Activated T-cell treated with anti-CD3 and anti-CD28 coated beads, Interleukin-2, amount 50 U/mL, for 4 hours (primary cell): ENCODE data around the gene ABCC4. TPM values are rescaled to one million over a fixed set of nuclear protein-coding genes. Genes with fewer than 3 reads are reported as not detected.

Experiments
- ATAC-seq, 2 donors: fragments of 200-7000 bp; cut with Tn5 transposase; one replicate each; pipeline ENCODE4 v1.10.0; 2021
- DNase-seq: peaks from one replicate; pipeline ENCODE4 v3.0.0-alpha.2; 2020
- H3K27me3 Mint-ChIP-seq: one replicate; pipeline ENCODE4 v1.8.0; 2021; ENCODE audit warnings: low read depth, mixed read lengths
- H3K36me3 Mint-ChIP-seq: one replicate; pipeline ENCODE4 v1.8.0; 2022; ENCODE audit warnings: mixed read lengths; ENCODE audit not compliant: insufficient read depth
- H3K4me1 Mint-ChIP-seq: one replicate; pipeline ENCODE4 v1.8.0; 2021; ENCODE audit warnings: low read depth, mixed read lengths
- H3K4me3 Mint-ChIP-seq: one replicate; pipeline ENCODE4 v1.8.0; 2021; ENCODE audit warnings: mild to moderate bottlenecking, moderate library complexity, mixed read lengths
- H3K9me3 Mint-ChIP-seq: one replicate; pipeline ENCODE4 v1.8.0; 2021; ENCODE audit warnings: mixed read lengths
- total RNA-seq, 3 donors: library from RNA; stranded (reverse); gene quantifications; one replicate each; pipeline ENCODE4 v1.2.1, GENCODE V29; 2021

ABCC4 gene
- total RNA-seq, 3 donors from 2014 or later = 17.6 to 18.5 (median 18.3) TPM

DNA sequence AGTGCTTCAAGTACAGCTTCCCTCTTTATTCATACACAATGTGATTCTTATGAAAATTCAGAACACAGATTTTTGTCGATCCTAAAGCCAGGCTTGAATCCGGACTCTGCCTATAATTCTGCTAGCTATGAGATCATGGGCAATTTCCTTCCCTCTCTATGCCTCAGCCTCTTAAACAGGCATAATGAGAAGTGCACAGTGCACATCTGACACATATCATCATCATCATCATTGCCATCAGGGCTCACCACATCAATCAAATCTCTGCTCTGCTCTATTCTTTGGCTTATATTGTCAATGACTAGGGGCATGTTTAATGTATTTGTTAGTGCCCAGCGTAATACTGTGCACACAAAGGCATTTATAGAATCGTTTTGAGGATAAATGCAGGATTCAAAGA lies 269.1 kb downstream of the ABCC4 start:
- DNase-seq = no peak
- H3K27me3 Mint-ChIP-seq = no peaks in the 10 kb centered on the region
- peaks cover 3% of the 10 kb centered on the region for H3K9me3 Mint-ChIP-seq
- H3K4me1 Mint-ChIP-seq = peaks cover 8% of the 10 kb centered on the region
- peaks cover 21% of the 10 kb centered on the region for H3K36me3 Mint-ChIP-seq
- no peak overlapping the region for H3K4me3 Mint-ChIP-seq
- no peak for ATAC-seq

DNA sequence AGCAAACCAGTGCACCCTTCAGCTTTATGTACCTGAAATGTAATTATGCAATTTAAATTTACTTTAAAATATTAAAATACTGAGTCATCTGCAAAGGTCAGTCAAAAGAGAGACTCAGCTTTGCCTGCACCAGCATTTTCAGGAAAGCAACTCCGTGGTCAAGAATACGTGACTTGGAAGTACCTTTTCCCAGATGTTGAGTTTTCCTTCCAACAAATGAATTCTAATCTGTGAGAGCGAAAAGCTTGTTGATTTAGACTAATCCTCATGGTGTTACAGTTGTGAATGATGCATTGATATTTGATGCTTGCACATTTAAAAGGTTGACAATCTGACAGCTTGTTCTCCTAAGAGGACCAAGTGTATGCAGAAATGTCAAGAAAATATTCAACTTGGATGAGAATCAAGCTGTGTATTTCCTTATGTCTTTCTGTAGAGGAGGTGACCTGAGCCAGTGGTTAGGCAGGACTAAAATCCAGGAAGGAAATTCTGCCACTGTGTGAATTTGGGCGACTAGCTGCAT lies 270.4 kb downstream of the ABCC4 start:
- Mint-ChIP-seq H3K36me3 (peaks cover 20% of the 10 kb centered on the region), H3K9me3 (peaks cover 3% of the 10 kb centered on the region), H3K27me3 (no peaks in the 10 kb centered on the region), H3K4me1 (peaks cover 8% of the 10 kb centered on the region), H3K4me3 (no peak overlapping the region)
- DNase-seq (no peak), ATAC-seq (no peak)

DNA sequence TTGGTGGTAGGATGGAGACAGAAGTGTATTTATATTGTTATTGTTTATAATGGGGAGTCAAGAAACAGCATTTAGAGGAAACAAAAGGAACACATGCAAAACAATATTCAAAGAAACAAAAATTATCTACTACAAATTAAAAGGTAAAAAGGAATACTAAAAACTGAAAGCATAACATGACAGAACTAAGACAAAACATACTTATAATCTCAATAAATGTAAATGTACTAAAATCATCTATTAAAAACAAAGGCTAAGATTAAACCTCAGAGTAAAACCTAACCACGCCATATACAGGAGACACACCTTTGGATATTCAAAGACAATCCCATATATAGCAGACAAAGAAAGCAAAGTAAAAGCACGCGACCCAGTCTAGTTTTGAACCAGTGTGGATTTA lies 273.6 kb downstream of the ABCC4 start:
- no peaks in the 10 kb centered on the region for H3K4me1 Mint-ChIP-seq
- ATAC-seq = no peak

DNA sequence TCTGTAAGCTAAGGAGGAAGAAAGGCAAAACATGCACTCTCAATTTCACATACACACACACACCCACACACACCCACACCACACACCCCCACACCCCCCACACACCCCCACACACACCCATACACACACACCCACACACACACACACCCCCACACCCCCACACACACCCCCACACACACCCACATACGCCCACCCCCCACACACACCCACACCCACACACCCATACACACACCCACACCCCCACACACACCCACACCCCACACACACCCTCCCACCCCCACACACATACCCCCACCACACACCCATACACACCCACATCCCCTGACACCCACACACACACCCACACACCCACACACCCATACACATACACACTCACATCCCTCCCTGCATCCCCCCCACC lies 276.1 kb downstream of the ABCC4 start:
- peaks cover 25% of the 10 kb centered on the region for H3K36me3 Mint-ChIP-seq
- DNase-seq (no peak), ATAC-seq (no peak)
- no peaks in the 10 kb centered on the region for H3K27me3 Mint-ChIP-seq
- no peaks in the 10 kb centered on the region for H3K4me1 Mint-ChIP-seq
- H3K4me3 Mint-ChIP-seq = no peak overlapping the region
- peaks cover 3% of the 10 kb centered on the region for H3K9me3 Mint-ChIP-seq

More for the DNA sequence above, 273.6 kb downstream of the ABCC4 start:
- Mint-ChIP-seq H3K36me3 (peaks cover 15% of the 10 kb centered on the region), H3K27me3 (no peaks in the 10 kb centered on the region), H3K9me3 (peaks cover 3% of the 10 kb centered on the region), H3K4me3 (no peak overlapping the region)
- no peak for DNase-seq

DNA sequence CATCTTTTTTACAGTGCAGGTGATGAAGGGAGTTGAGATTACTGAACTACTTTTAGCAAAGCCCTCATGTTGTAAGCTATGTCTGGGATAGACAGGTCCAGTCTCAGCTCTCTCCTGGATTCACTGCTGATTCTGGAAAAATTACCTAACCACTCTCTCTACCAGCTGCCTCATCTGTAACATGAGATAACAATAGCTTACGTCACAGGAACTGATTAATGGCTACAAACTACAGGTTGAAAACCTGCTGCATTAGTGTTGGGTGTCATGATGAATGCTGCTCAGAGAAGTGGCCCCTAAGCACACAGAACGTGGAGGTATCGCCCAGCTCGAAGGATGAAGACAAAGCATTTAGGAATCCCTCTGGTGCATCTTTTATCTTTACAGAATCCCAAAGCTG lies 277.8 kb downstream of the ABCC4 start:
- Mint-ChIP-seq H3K27me3 (no peaks in the 10 kb centered on the region), H3K4me1 (no peaks in the 10 kb centered on the region), H3K36me3 (peaks cover 27% of the 10 kb centered on the region), H3K9me3 (peaks cover 2% of the 10 kb centered on the region), H3K4me3 (no peak overlapping the region)
- DNase-seq = no peak
- ATAC-seq = no peak

DNA sequence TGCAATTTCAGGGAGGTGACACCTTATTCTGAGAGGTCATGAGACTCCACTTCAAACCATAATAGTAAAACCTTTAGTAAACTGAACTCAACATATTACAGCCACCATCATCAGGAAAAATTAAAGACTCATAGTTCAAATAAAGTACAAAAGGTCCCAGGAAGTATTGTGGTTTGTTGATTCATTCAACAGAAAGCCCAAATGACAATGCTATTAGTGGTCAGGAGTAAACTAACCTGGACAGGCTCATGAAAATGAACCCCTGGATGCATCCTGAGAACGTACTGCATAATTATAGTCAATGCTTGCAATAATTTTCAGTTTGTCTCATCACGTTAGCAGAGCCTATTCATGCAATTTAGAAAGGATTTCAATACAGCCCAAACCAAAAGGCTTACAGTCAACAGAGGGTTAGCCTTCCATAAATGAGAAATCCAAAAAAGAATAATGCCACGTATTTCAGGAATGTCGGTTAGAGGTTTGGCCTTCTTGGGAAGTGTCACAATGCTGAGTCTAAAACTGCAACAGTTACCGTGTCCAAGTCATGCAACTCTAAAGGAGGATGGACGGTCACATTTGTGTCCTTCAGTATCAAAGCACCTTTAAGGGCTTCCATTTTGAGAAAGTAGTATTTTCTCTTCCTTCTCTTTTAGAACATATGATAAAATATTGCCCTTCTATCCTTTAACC lies 280.8 kb downstream of the ABCC4 start:
- DNase-seq (no peak), ATAC-seq (no peak)
- no peaks in the 10 kb centered on the region for H3K27me3 Mint-ChIP-seq
- H3K4me1 Mint-ChIP-seq = no peaks in the 10 kb centered on the region
- H3K4me3 Mint-ChIP-seq = no peak overlapping the region
- H3K36me3 Mint-ChIP-seq = peaks cover 23% of the 10 kb centered on the region
- no peaks in the 10 kb centered on the region for H3K9me3 Mint-ChIP-seq

DNA sequence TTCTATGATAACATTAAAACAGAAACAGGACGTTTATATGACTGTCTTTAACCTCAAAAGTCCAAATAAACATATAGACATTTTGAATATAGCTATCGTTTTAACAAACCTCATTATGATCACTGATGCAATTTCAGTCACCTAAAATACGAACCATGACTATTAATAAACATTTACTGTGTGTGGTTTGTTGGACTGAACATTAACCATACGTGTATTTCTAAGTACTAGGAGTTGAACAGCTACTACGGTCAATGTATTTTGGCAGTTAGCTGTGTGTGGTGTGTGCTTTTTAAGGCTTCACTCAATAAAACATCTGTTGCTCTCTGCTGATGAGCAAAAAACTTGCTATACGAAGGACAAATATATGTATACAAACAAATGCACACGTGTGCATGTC lies 281.4 kb downstream of the ABCC4 start:
- Mint-ChIP-seq H3K36me3 (peaks cover 23% of the 10 kb centered on the region), H3K27me3 (no peaks in the 10 kb centered on the region), H3K4me1 (no peaks in the 10 kb centered on the region), H3K9me3 (no peaks in the 10 kb centered on the region), H3K4me3 (no peak overlapping the region)
- ATAC-seq (no peak), DNase-seq (no peak)

DNA sequence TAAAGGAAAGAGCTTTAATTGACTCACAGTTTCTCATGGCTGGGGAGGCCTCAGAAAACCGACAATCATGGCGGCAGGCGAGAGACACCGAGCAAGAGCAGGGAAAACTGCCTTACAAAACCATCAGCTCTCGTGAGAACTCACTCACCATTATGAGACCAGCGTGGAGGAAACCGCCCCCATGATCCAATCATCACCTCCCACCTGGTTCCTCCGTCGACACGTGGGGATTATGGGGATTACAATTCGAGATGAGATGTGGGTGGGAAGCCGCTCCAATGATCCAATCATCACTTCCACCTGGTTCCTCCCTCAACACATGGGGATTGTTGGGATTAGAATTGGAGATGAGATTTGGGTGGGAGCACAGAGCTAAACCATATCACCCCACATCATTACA lies 293.9 kb downstream of the ABCC4 start:
- DNase-seq = no peak
- peaks cover 16% of the 10 kb centered on the region for H3K27me3 Mint-ChIP-seq
- H3K9me3 Mint-ChIP-seq = no peaks in the 10 kb centered on the region
- no peaks in the 10 kb centered on the region for H3K4me1 Mint-ChIP-seq
- no peaks in the 10 kb centered on the region for H3K36me3 Mint-ChIP-seq
- H3K4me3 Mint-ChIP-seq = no peak overlapping the region
- ATAC-seq = no peak

DNA sequence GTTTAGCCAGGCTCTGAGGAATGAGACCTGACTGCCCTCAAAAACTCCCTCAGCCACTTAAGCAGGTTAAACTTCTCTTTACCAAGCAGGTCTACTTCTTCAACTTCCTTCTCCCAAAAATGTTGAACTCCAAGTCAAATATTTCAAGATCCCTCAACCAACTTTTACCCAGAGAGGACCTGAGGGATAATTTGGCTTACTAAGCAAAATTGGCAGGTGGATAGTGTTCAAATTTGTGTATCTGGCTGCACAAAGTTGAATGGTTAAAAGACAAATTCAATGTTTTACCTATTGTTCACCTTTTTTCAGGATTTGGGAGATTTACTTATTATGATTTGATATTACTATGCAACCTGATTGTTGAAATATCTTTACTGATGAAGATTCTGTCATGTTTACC lies 296.0 kb downstream of the ABCC4 start:
- Mint-ChIP-seq H3K9me3 (no peaks in the 10 kb centered on the region), H3K36me3 (no peaks in the 10 kb centered on the region), H3K4me3 (no peak overlapping the region), H3K27me3 (peaks cover 29% of the 10 kb centered on the region), H3K4me1 (no peaks in the 10 kb centered on the region)
- ATAC-seq (no peak), DNase-seq (no peak)

DNA sequence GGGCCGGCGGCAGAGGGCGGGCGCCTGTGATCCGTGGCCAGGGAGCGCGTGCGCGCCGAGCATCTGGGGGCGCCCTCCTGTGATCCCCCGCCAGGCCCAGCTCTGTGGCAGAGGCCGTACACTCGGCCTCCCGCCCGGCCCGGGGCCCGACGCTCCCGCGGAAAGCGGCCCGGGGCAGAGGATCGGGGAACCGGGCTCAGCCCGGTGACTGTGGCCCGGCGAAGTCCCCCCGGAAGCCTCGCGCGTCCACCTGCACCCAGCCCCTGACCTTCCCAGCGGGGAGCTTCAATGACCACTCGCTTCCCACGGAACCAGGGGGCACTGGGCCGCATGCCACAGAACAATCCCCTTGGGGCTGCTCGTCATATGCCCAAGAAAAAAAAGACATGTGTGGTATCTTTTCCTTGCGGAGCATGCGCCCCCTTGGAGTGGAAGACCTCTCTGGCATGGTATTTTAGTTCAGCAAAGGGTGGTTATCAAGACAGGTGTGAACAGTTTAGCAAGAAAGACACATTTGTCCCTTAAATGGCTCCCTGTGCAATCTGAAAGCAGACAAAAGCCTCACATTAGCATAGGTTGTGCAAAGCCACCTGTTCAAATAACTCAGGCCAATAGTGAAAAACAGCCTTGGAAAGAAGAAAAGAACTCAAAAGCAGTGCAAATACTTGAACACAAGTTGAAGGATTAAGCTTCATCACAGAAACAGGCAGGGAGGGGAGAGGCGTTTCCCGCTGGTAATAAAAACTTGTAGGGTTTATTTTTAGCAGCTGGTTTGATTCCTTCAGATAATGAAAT lies 298.0 kb downstream of the ABCC4 start:
- Mint-ChIP-seq H3K4me1 (no peaks in the 10 kb centered on the region), H3K36me3 (no peaks in the 10 kb centered on the region), H3K4me3 (no peak overlapping the region), H3K9me3 (no peaks in the 10 kb centered on the region), H3K27me3 (peaks cover 29% of the 10 kb centered on the region)
- ATAC-seq = no peak
- no peak for DNase-seq

DNA sequence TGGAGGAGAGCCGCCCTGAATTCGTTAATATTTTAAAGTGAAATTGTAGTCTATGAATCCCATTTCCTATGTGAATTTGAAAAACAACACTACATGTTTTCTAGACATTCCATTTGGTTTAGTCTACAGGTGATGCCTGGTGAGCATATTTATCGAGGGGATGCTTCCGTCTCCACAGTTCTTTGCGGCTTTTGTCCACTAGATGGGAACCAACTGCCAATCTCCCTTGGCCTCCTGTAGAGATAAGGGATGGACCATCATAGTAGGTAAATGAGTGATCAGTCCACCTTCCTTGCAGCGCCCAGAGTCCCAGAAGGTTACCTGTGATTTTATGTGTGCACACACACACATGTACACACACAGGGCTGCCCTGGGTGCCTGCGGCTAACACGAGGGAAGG lies 299.1 kb downstream of the ABCC4 start:
- no peaks in the 10 kb centered on the region for H3K36me3 Mint-ChIP-seq
- peaks cover 29% of the 10 kb centered on the region for H3K27me3 Mint-ChIP-seq
- no peaks in the 10 kb centered on the region for H3K4me1 Mint-ChIP-seq
- ATAC-seq (no peak), DNase-seq (no peak)
- no peak overlapping the region for H3K4me3 Mint-ChIP-seq
- no peaks in the 10 kb centered on the region for H3K9me3 Mint-ChIP-seq

DNA sequence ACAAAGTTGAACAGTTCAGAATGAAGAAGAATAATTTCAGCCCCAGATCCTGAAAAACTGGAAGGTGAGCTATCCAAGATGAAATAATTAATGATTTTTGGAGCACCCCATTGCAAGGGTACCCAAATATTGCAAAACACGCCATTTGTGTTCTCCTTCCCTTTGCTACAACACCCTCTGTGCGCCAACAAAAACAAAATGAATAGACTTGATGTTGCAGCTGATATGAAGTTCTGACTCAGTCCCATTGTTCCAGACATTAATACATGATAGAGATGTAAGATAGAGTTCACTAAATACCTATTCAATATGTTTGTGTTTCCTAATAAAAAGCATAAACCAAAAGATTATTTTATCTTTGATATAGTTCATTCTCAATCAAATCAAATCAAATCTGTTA lies 301.4 kb downstream of the ABCC4 start:
- DNase-seq (no peak), ATAC-seq (no peak)
- no peaks in the 10 kb centered on the region for H3K9me3 Mint-ChIP-seq
- peaks cover 37% of the 10 kb centered on the region for H3K27me3 Mint-ChIP-seq
- no peak overlapping the region for H3K4me3 Mint-ChIP-seq
- H3K36me3 Mint-ChIP-seq = no peaks in the 10 kb centered on the region
- no peaks in the 10 kb centered on the region for H3K4me1 Mint-ChIP-seq

DNA sequence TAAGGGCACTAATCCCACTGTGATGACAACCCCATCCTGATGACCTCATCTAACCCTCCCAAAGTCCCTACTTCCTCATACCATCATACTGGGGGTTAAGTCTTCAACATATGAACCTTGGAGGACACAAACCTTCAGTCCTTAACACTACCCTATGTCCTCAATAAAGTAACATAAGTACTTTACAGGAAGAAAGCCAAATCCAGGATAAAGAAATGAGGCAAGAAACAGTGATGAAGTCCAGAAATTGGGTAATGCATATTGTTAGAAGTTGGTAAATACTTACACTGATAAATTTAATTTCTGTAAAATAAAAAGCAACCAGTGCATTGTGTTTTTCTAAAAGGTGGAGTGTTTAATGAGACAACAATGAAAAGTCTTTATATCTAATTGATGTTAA lies 304.1 kb downstream of the ABCC4 start:
- H3K36me3 Mint-ChIP-seq = no peaks in the 10 kb centered on the region
- no peak overlapping the region for H3K4me3 Mint-ChIP-seq
- peaks cover 22% of the 10 kb centered on the region for H3K27me3 Mint-ChIP-seq

DNA sequence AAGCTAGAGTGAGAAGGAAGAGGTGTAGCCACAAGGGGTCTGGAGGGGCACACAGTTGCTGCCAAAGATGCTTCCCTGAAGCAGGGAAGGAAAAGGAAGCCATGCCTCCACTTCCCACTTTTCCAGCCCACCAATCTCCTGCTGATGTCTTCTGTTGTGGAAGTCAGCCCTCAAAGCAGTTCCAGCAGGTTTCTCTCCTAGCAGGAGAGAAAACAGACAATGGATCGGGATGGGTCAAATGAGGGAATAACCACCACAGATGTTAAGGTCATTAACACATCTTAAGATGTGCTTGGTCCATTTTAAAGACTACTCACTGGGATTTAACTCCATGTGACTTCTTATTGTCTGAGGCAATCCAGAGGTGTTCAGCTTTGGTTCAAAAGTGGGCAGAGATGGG lies 304.8 kb downstream of the ABCC4 start:
- Mint-ChIP-seq H3K9me3 (no peaks in the 10 kb centered on the region), H3K36me3 (no peaks in the 10 kb centered on the region), H3K4me1 (no peaks in the 10 kb centered on the region), H3K4me3 (no peak overlapping the region), H3K27me3 (peaks cover 16% of the 10 kb centered on the region)
- ATAC-seq (no peak), DNase-seq (no peak)

More for the DNA sequence above, 304.1 kb downstream of the ABCC4 start:
- DNase-seq = no peak
- H3K9me3 Mint-ChIP-seq = no peaks in the 10 kb centered on the region
- ATAC-seq = no peak
- H3K4me1 Mint-ChIP-seq = no peaks in the 10 kb centered on the region

DNA sequence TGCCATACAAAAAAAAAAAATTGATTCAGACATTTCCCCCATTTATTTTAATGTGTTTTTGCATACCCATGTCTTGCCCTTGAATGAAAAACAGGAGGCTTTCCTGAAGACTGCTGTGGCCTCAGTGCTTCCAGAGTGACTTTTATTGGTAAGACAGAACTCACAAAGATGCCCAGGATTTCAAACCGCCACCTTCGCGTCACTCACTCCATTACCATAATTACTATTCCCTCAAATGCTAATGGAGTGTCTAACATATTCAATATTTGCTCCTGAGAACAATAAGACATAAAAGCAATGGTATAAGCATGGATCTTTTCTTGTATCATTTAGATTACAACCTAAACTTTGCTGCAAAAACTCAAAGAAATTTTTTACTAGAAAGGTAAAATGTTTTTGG lies 306.7 kb downstream of the ABCC4 start:
- Mint-ChIP-seq H3K36me3 (no peaks in the 10 kb centered on the region), H3K4me1 (no peaks in the 10 kb centered on the region), H3K4me3 (no peak overlapping the region), H3K9me3 (no peaks in the 10 kb centered on the region), H3K27me3 (peaks cover 12% of the 10 kb centered on the region)
- no peak for ATAC-seq
- no peak for DNase-seq
